ENCODE results near the gene NUDT16L1.

The NUDT16L1 gene

DNA sequence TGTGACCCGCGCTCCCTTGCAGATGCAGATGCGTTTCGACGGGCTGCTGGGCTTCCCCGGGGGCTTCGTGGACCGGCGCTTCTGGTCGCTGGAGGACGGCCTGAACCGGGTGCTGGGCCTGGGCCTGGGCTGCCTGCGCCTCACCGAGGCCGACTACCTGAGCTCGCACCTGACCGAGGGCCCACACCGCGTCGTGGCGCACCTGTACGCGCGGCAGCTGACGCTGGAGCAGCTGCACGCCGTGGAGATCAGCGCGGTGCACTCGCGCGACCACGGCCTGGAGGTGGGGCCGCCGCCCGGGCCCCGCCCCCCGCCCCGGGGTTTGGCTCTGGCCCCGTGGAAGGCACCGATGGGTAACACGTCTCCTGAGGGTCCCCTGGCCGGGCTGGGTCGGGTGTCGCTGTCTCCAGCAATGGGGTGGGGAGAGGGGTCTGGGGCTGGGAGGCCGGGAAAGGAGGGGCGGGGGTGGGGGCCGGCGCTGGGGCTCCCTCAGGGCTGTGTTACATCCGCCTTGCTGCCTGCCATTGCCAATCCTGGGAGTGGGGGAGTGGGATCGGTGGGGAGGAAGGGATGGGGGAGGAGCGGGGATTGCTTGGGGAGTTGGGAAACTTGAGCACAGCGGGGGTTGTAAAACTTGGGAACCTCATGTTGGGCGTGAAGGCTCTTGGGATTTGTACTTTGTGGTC, 737 bp downstream of the NUDT16L1 start:
- H3K36me3 ChIP-seq (ENCODE audit: insufficient read depth, low read length): peaks cover 38% of the 10 kb centered on the region
- H3K4me3 ChIP-seq (ENCODE audit: low read length): peak overlapping the region; percentile 95
- H3K4me1 ChIP-seq (ENCODE audit: control insufficient read depth, insufficient read depth, low read length): peaks cover 25% of the 10 kb centered on the region
- peak overlapping the region; percentile 90 for H3K4me2 ChIP-seq (ENCODE audit: low read length)
- H3K9ac ChIP-seq (ENCODE audit: low read depth, low read length): peak overlapping the region; percentile 88
- H3K9me3 ChIP-seq (replicated peaks; ENCODE audit: low read length): no peaks in the 10 kb centered on the region
- H3K27me3 ChIP-seq (ENCODE audit: control insufficient read depth, insufficient read depth, low read length): no peaks in the 10 kb centered on the region

DNA sequence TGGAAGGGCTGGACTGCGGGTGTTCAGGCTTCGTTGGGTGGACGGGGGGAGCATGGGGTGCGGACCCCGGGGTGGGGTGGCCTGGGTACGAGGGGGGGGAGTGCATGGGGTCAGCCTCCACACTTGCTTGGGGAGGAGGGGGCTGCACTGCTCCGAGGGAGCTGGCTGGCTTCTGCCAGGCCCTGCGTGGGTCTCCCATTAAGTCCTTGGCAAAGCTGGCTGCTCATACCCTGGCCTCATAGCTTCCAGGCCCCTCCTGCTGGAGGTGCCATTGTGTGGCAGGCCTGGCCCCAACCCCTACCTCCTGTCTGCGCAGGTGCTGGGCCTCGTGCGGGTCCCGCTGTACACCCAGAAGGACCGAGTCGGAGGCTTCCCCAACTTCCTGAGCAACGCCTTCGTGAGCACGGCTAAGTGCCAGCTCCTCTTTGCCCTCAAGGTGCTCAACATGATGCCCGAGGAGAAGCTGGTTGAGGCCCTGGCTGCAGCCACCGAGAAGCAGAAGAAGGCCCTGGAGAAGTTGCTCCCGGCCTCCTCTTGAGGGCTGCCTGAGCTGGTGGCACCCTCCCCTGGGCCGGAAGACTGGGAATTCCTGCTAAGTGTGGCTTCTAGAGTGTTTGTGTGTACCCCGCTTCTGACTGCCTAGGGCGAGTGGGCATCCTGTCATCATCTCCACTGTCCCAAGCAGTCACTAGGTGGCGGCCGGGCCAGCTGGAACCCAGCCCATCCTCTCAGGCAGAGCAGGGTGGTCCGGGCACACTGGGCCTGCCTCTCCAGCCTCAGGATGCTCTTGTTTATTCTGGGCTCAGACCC, 1.5 kb downstream of the NUDT16L1 start:
- H3K9ac ChIP-seq (ENCODE audit: low read depth, low read length): peak overlapping the region; percentile 23
- peak overlapping the region; percentile 95 for H3K4me3 ChIP-seq (ENCODE audit: low read length)
- peaks cover 25% of the 10 kb centered on the region for H3K4me1 ChIP-seq (ENCODE audit: control insufficient read depth, insufficient read depth, low read length)
- H3K36me3 ChIP-seq (ENCODE audit: insufficient read depth, low read length): peaks cover 42% of the 10 kb centered on the region
- no peaks in the 10 kb centered on the region for H3K27me3 ChIP-seq (ENCODE audit: control insufficient read depth, insufficient read depth, low read length)
- no peaks in the 10 kb centered on the region for H3K9me3 ChIP-seq (replicated peaks; ENCODE audit: low read length)
- peak overlapping the region; percentile 90 for H3K4me2 ChIP-seq (ENCODE audit: low read length)

DNA sequence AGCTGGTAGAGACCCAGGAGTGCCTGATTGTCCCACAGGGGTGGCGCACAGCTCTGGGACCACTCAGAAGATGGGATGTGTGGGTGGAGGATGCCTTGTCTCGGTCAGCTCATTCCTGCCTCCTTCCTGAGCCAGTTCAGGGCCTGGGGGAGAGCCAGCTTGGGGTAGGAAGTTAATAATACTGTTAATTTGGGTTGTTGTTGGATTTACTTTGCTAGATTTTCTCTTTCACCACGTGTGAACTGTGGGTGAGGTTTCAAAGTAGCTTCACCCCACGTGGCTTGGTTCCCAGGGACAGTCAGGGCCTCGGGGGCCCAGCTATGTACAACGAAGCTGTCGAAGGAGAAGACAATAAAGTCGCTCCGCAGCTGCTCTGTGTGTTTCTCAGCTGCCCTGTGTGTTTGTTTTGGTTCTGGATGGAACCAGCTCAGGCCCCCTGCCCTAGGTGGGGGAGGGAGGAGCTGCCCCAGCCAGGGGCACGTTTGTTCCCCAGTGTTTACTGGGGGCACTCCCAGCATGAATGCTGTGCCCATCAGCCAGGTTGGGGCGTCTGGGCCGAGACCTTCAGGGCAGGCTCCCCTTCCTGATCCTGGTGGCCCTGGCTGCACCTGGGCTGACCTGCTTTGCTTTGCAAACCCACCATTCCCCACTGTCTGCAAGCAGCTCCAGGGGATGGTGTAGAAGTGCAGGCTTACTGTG, 2.3 kb downstream of the NUDT16L1 start:
- Histone ChIP-seq H3K4me2 (ENCODE audit: low read length) (peak overlapping the region; percentile 90), H3K4me1 (ENCODE audit: control insufficient read depth, insufficient read depth, low read length) (peaks cover 25% of the 10 kb centered on the region), H3K27me3 (ENCODE audit: control insufficient read depth, insufficient read depth, low read length) (no peaks in the 10 kb centered on the region), H3K9me3 (replicated peaks; ENCODE audit: low read length) (no peaks in the 10 kb centered on the region), H3K36me3 (ENCODE audit: insufficient read depth, low read length) (peaks cover 48% of the 10 kb centered on the region), H3K4me3 (ENCODE audit: low read length) (peak overlapping the region; percentile 95), H3K9ac (ENCODE audit: low read depth, low read length) (no peak overlapping the region)

DNA sequence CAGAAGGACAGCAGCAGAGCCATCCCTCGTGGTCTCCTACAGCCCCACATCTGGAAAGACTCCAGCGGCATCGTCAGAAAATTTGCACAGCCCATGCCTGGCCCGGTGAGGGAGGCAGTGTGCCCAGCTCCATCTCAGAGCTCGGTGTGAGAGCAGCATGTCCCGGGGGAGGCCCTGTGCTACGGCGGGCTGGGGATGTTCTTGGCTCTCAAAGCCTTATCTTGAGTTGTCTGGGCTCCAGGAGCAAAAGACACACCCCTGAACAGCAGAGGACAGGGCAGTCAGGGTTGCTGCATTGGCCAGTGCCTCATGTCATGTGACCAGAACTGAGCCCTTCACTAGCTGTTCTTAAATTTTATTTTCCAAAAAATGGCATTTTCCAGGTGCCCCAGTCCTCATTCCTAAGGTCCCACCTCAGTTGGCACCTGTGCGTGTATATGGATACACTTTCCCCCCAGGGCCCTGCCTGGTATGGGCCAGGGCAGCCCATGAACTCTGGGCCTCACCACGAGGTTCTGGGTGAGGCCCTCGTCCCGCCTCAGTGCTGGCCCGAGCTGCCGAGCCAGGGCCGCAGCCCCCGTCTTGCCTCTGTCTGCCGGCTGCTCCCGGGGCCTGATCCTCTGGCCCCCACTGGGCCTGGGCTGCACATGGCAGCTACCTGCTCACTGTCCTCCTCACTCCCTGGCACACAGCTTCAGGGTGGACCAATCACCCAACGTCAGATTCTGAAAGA, 3.0 kb downstream of the NUDT16L1 start:
- H3K9me3 ChIP-seq (replicated peaks; ENCODE audit: low read length): no peaks in the 10 kb centered on the region
- H3K4me1 ChIP-seq (ENCODE audit: control insufficient read depth, insufficient read depth, low read length): peaks cover 25% of the 10 kb centered on the region
- H3K4me2 ChIP-seq (ENCODE audit: low read length): no peak overlapping the region
- H3K9ac ChIP-seq (ENCODE audit: low read depth, low read length): no peak overlapping the region
- H3K27me3 ChIP-seq (ENCODE audit: control insufficient read depth, insufficient read depth, low read length): no peaks in the 10 kb centered on the region
- no peak overlapping the region for H3K4me3 ChIP-seq (ENCODE audit: low read length)
- peaks cover 55% of the 10 kb centered on the region for H3K36me3 ChIP-seq (ENCODE audit: insufficient read depth, low read length)

DNA sequence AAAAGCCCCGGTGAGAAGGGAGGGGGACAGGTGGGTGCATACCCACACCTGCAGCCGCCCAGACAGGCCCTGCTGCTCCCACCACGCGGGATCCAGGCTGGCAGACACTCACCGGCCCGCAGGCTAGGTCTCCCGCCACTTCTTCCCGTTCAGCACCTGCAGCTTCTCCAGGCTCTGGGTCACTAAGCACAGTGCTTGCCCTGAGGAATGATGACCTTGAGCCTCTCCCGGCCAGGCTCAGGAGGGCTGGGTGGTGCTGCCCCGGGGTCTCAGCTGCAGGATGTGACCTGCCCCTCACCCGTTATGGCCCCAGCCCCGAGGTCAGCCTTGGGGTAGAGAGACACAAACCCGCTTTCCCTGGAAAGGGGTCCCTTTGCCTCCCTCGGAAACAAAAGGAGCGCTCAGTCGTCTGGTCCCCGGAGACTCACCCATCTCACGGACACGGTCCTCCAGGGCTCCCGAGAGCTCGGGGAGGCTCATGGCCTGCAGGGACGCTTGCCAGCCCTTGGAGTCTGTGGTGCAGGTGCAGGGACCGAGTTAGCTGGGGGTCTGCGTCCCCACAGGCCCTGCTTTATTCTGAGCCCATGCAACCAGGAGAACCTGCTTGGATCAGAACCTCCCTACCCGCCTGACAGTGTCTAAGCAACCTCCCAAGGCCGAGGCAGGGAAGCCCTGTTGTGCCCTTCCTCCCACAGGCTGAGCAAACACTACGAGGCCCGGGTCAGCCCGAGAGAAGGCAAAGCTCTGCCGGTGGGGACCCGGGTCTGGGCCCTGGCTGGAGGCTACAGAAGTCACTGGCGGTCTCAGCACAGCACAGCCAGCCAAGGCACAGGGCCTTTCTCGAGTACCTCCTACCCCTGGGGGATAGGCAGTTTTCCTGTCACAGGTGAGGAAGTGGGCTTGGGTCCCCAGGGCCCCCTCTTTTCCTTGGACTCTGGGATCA, 3.8 kb downstream of the NUDT16L1 start:
- H3K4me1 ChIP-seq (ENCODE audit: control insufficient read depth, insufficient read depth, low read length): peaks cover 24% of the 10 kb centered on the region
- no peak overlapping the region for H3K9ac ChIP-seq (ENCODE audit: low read depth, low read length)
- peaks cover 59% of the 10 kb centered on the region for H3K36me3 ChIP-seq (ENCODE audit: insufficient read depth, low read length)

DNA sequence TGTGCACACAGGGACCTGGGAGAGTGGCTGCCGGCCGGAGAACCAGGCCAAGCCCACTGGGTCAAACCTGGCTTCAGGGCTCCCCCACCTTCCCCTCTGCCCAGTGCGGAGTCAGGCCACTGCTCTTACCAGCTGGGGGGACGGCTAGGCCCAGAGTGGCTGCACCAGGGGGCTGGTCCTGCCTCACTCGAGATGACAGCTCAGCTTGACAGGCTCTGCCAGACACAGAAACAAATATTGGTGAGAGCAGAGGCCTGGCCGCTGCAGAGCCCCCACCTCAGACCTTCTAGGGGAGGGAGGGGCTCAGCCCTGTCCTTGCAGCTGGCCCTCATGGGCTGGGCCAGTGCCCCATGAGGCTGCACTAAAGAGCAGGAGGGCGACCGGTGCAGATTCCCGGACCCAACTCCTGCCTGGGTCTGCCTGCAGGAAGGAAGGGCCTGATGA, 4.5 kb downstream of the NUDT16L1 start:
- Histone ChIP-seq H3K4me3 (ENCODE audit: low read length) (no peak overlapping the region), H3K9ac (ENCODE audit: low read depth, low read length) (no peak overlapping the region), H3K36me3 (ENCODE audit: insufficient read depth, low read length) (peaks cover 62% of the 10 kb centered on the region), H3K27me3 (ENCODE audit: control insufficient read depth, insufficient read depth, low read length) (no peaks in the 10 kb centered on the region), H3K4me1 (ENCODE audit: control insufficient read depth, insufficient read depth, low read length) (peaks cover 17% of the 10 kb centered on the region), H3K4me2 (ENCODE audit: low read length) (no peak overlapping the region), H3K9me3 (replicated peaks; ENCODE audit: low read length) (no peaks in the 10 kb centered on the region)

More for the DNA sequence above, 3.8 kb downstream of the NUDT16L1 start:
- H3K27me3 ChIP-seq (ENCODE audit: control insufficient read depth, insufficient read depth, low read length): no peaks in the 10 kb centered on the region
- H3K4me3 ChIP-seq (ENCODE audit: low read length): no peak overlapping the region
- H3K9me3 ChIP-seq (replicated peaks; ENCODE audit: low read length): no peaks in the 10 kb centered on the region
- H3K4me2 ChIP-seq (ENCODE audit: low read length): no peak overlapping the region

DNA sequence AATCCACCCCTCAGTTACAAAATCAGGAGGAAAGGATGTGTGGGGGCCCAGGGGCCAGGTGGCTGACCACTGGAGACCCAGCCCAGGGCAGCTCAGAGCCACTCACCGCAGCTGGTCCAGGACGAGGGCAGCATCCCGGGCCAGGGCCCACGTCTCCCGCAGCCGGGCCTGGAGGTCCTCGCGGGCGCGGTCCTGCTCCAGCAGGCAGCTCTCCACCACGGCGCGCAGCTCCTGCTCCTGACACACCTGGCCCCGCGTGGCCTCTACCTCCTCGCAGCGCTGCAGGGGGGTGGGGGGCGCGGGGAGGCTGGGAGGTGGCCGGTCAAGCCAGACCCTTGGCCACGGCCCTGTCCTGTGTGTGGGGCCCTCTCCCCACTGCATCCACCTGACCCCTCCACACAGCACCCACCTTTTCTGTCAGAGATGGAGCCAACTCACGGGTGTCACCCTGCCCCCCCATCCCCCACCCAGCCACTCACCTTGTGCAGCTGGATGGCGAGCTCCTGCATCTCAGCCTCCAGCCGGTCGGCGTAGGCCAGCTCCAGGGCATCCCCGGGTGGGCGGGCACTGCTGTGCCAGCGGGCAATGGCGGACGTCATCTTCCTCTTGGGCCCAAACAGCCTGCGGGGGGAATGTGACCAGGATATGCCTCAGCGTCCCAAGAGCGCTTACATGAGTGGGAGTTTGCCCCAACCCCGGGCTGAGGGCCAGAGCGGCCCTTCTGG, 5.1 kb downstream of the NUDT16L1 start:
- Histone ChIP-seq H3K4me3 (ENCODE audit: low read length) (no peak overlapping the region), H3K4me2 (ENCODE audit: low read length) (no peak overlapping the region), H3K9ac (ENCODE audit: low read depth, low read length) (no peak overlapping the region), H3K36me3 (ENCODE audit: insufficient read depth, low read length) (peaks cover 62% of the 10 kb centered on the region), H3K27me3 (ENCODE audit: control insufficient read depth, insufficient read depth, low read length) (no peaks in the 10 kb centered on the region), H3K9me3 (replicated peaks; ENCODE audit: low read length) (no peaks in the 10 kb centered on the region), H3K4me1 (ENCODE audit: control insufficient read depth, insufficient read depth, low read length) (peaks cover 14% of the 10 kb centered on the region)

DNA sequence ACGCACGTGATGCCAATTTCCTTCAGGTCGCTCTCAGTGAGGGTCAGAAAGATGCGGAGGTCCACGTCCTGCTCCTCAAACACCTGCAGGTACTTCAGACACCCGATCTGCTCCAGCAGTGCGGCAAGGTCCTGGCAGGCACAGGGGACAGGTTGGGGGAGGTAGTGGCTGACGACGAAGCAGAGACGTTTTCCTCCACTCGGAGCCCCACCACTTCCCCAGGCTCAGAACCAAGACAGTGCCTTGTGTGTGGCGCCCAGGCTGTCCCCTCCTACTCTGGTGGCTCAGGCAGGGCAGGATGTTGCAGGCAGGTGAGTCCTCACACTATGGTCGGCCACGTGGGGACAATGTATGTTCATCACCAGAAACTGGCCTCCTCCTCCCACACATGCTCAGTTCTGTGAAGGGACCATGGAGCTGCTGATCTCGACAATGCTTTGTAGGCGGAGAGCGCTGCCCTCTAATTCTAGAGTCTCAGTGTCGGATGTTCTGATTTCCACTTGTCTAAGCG, 5.7 kb downstream of the NUDT16L1 start:
- H3K4me1 ChIP-seq (ENCODE audit: control insufficient read depth, insufficient read depth, low read length): peaks cover 14% of the 10 kb centered on the region
- no peak overlapping the region for H3K9ac ChIP-seq (ENCODE audit: low read depth, low read length)
- H3K4me2 ChIP-seq (ENCODE audit: low read length): no peak overlapping the region
- H3K4me3 ChIP-seq (ENCODE audit: low read length): no peak overlapping the region
- peaks cover 67% of the 10 kb centered on the region for H3K36me3 ChIP-seq (ENCODE audit: insufficient read depth, low read length)
- no peaks in the 10 kb centered on the region for H3K9me3 ChIP-seq (replicated peaks; ENCODE audit: low read length)
- no peaks in the 10 kb centered on the region for H3K27me3 ChIP-seq (ENCODE audit: control insufficient read depth, insufficient read depth, low read length)

DNA sequence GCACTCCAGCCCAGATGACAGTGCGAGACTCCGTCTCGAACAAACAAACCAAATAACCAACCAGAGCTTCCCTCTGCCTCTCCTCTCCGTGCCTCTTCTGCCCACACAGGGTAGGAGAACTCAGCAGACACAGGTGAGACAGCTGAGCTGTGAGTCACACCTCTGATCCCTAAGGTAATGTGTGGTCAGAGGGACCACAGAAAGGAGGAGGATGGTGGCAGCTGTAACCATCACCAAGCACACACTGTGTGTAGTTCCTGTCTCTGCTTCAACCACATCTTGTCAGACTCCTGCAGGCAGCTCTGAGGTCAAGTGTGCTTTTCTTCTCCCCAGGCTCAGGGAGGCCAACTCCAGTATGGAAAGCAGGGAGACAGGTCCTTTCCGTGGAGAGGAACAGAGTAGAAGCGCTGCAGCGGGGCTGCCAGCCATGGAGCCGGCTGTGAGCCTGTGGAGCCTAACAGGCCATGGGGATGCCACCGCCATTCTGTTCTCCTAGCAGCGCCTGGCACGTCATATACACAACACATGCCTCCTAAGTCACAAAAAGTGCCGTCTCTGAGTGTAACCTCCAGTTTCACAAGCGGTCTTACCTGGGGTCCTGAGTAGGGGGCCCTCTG, 7.1 kb downstream of the NUDT16L1 start:
- no peaks in the 10 kb centered on the region for H3K27me3 ChIP-seq (ENCODE audit: control insufficient read depth, insufficient read depth, low read length)
- H3K36me3 ChIP-seq (ENCODE audit: insufficient read depth, low read length): peaks cover 68% of the 10 kb centered on the region
- H3K4me3 ChIP-seq (ENCODE audit: low read length): no peak overlapping the region
- H3K9ac ChIP-seq (ENCODE audit: low read depth, low read length): no peak overlapping the region
- peaks cover 4% of the 10 kb centered on the region for H3K4me1 ChIP-seq (ENCODE audit: control insufficient read depth, insufficient read depth, low read length)
- no peaks in the 10 kb centered on the region for H3K9me3 ChIP-seq (replicated peaks; ENCODE audit: low read length)
- no peak overlapping the region for H3K4me2 ChIP-seq (ENCODE audit: low read length)
